Measurements from ENCODE around the gene ASIC2.

ASIC2 gene

GRCh38 chr17:33151565-33151964 is 141.5 kb downstream of the ASIC2 start:
- no peak for DNase-seq

DNA sequence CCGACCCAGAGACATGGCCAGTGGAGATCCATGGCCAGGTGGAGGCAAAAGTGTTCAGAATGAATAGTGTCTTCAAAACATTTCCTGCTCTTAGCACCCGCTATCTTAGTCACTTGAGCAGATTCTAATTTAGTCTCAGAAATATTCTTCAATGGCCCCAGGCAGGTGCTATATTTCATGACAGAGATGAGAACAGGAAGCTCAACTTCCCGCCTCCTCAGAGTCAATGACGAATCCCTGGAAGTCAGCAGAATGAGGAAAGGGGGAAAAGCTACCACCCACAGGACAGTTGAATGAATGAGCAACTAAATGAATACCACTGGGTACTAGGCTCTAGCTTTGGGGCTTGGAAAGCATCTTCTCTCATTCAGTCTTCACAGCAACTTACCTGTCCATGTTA is 147.2 kb downstream of the ASIC2 start:
- DNase-seq = no peak

GRCh38 chr17:33144837-33145236 is 148.3 kb downstream of the ASIC2 start:
- no peak for DNase-seq

GRCh38 chr17:33142705-33143299 is 150.3 kb downstream of the ASIC2 start:
- DNase-seq = no peak

DNA sequence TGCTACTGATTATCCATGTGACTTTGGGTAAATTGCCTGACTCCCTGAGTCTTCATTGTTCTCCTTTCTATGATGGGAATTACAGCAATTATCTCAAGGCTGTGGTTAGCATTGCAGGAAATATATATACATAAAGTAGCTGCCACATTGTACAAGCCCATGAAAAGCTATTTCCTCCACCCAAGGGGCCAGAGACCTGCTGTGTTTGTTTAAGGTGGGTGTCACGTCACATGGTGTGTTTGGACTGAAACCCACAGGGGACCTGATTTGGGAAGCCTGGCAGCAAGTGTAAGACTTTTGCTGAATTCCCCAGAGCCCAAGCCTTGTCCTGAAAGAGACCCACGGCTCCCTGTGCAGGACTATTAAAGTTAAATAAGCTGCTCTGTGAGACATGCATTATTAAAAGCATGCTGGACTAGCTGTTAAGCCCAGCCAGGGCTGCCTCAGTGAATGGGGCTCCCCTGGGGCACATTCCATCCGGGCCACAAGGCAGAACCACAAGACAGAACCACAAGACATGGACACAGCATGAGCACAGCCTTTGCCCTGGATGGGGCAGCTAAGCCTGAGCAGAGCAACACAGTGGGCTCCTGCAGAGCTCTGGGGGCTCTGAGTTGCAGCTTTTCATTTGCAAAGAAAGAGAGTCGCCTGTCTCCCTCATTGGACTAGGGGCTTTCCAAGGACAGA is 152.5 kb downstream of the ASIC2 start:
- DNase-seq = no peak

DNA sequence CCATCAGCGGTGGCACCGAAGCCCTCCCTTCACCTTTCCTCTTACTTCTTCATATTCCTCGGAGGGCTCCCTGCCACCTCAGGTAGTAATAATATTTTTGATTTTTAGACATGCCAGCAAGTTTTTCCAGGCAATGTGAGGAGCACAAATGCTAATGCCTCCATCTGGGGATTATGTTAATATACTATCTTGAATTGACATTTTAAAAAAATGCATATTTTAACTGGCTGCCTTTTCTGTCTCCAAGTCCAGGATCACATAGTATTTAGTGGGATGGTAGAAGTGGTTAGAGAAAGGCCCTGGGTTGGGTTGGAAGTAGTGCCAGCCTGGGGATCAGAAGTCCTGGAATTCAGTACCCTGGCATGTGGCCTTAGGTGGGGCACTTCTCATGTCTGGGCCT is 154.5 kb downstream of the ASIC2 start:
- DNase-seq = no peak

DNA sequence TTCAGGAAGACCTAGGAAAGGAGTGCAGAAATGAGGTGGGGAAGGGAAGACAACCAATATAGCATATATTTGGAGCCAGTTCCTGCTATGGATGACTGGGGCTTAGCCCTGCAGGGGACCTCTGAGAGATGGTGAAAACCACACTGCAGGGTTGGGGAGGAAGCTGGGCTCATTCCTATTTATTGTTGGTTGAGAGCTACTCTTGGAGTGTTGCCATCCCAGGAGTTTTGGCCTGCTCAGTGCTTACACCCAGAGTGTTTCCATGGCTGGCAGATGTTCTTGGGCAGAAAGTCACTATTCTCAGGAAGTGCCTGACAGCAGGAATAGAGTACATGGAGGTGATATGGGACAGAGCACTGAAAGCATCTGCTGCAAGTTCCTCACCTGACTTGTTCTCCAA is 155.7 kb downstream of the ASIC2 start:
- DNase-seq = no peak

DNA sequence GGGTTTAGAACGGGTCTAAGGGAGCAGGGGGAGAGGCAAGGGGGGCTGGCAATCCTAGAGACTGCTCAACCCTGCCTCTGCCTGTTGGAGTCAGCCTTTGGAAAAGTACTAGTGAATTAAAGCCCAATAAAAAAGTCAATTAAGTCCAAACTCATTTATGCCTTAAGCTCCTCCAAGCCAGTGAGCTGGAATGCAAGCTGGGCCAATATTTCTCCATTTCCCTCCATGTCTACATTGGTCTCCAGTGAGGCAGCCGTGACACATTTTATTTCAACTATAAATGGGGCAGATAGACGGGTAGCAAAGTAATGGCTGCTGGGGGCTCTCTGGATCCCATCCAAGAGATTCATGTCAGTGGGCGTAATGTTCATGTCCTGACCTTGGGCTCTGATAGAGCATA is 157.4 kb downstream of the ASIC2 start:
- no peak for DNase-seq

DNA sequence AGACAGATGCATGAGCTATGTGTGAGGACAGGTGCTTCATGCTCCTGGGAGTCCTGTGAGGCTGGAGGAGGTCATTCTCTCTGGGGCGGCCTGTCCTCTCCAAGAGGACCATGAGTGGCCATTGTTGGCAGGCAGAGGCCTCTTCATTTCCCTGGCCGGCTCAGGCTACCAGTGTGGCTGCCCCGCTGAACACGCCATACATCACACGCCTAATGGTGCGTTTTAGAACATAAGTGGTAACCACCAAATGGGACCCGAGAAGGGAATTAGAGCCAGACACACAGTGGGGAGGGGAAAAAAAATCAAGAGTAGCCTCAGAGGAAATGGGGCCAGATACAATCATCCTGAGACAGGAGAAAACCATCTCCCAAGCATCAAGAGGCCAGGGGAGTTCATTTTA is 161.5 kb downstream of the ASIC2 start:
- DNase-seq = no peak

GRCh38 chr17:33127706-33128105 is 165.4 kb downstream of the ASIC2 start:
- no peak for DNase-seq

DNA sequence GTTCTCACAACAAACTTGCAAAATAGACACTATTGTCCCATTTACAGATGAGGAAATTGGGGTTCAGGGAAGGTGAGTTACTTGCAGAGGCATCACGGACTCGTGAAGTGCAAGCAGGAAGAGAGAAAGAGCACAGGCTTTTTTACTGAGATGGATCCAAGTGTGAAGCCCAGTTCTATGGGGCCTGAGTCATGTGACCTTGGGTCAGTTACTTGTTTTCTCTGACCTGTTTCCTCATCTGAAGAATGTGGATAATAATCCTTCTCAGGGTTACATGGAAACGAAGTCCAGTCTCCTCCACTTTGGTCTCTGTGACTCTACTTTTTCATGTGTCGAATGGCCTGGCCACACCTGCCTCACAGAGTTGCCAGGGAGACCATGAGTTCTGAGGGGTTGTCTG is 167.0 kb downstream of the ASIC2 start:
- DNase-seq = no peak

DNA sequence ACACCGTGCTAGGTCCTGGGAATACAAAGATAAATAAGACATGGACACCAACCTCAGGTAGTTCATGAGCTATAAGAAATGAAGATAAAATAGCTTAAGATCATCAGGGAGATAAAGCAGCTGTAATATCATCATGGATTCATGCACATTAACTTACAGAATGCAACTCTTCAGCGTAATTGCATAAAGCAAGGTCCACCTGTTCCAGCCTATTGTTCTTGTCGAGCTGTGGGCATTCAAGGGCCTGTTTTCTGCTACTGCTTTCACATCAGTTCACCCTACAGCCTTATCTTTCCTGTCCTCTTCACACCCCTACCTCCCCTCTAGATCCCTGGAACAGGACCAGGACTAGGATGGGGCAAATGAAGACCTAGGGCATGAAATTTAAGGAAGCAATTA is 167.5 kb downstream of the ASIC2 start:
- DNase-seq = no peak

- DNase-seq = no peak
Measured at GRCh38 chr17:33124871-33125551, 168.1 kb downstream of the ASIC2 start.

- no peak for DNase-seq
Measured at GRCh38 chr17:33124185-33124584, 168.9 kb downstream of the ASIC2 start.

DNA sequence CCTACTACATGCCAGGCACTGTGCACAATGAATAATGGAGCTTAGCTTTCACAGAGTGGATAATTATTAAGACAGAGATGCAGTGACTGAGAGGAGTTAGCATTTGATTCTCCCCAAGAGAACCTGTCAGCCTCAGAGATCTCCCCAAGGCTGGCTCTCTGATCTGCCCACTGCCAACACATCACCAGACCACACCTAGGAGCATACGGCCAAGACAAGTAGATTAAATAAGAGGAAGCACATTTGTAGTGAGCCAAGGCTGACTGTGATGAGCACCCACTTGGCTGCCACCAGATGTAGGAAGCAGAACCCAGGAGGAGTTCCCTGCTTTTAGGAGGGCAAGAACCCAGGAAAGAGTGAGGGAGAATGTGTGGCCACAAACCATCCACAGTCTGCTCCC is 171.3 kb downstream of the ASIC2 start:
- no peak for DNase-seq

- no peak for DNase-seq
Measured at GRCh38 chr17:33121272-33121671, 171.8 kb downstream of the ASIC2 start.

GRCh38 chr17:33120103-33120502 is 173.0 kb downstream of the ASIC2 start:
- no peak for DNase-seq

- no peak for DNase-seq
Measured at GRCh38 chr17:33118391-33119075, 174.6 kb downstream of the ASIC2 start.

- DNase-seq = no peak
Measured at GRCh38 chr17:33116021-33116551, 177.0 kb downstream of the ASIC2 start.

DNA sequence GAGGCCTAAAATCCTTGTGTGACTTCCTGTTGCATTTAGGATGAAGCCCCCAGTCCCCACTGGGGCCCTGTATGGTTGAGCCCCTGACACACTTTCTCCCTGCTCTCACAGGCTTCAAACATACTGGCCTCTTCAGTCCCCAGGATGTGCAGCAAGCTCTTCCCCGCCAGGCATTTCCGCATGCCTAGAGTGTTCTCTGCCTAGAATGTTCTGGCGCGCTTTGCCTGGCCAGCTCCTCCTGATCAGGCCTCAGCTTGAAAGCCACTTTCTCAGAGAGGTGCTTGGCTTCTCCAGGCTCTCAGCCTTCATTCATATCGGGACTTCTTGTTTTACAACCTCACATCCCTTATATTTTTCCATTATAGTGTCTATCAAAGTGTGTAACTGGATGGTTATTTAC is 177.7 kb downstream of the ASIC2 start:
- no peak for DNase-seq

GRCh38 chr17:33113991-33114370 is 179.1 kb downstream of the ASIC2 start:
- DNase-seq = no peak

DNA sequence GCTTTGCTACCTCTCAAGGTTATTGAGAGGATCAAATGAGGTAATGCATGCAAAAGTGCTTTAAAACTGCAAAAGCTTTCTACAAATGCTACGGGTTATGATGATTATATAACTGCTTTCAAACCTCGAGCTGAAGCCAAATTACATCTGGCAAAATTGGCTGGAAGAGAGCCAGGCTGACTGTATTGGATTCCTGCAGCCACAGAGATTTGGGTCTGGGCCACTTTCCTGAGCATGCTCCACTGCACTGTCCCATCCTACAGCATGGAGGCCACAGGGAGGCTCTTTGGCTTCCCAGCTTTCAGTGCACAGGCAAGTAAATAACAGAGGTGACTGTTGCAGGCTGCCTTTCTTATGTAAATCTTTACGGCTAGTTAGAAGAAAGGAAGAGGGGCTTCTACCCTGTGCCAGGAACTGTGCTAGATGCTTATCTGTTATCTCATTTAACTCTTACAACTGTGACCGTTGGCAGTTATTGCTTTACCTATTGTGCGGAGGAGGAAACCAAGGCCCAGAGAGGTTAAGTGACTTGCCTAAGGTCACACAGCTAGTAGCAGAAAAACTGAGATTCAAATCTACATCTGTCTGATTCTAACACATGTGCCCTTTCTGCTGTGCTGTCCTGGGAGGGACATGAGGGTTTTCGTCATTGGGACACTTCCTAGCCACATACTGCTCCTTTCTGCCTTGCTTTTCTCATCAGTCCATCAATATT is 179.7 kb downstream of the ASIC2 start:
- DNase-seq = no peak

- DNase-seq = no peak
Measured at GRCh38 chr17:33112763-33113162, 180.3 kb downstream of the ASIC2 start.
